ENCODE data around the gene MCAT.

Gene MCAT

GRCh38 chr22:43092085-43092484 lies 51.1 kb downstream of the MCAT start:
- intact Hi-C loops (cut with micrococcal nuclease) = no loop called here
- Mint-ChIP-seq H3K9me3 (peaks cover 20% of the 10 kb centered on the region), H3K4me1 (ENCODE audit: low read depth) (peaks cover 31% of the 10 kb centered on the region), H3K4me3 (no peak overlapping the region), H3K27ac (peak overlapping the region; percentile 62), H3K36me3 (ENCODE audit: low read depth) (no peaks in the 10 kb centered on the region), H3K27me3 (no peaks in the 10 kb centered on the region)

DNA sequence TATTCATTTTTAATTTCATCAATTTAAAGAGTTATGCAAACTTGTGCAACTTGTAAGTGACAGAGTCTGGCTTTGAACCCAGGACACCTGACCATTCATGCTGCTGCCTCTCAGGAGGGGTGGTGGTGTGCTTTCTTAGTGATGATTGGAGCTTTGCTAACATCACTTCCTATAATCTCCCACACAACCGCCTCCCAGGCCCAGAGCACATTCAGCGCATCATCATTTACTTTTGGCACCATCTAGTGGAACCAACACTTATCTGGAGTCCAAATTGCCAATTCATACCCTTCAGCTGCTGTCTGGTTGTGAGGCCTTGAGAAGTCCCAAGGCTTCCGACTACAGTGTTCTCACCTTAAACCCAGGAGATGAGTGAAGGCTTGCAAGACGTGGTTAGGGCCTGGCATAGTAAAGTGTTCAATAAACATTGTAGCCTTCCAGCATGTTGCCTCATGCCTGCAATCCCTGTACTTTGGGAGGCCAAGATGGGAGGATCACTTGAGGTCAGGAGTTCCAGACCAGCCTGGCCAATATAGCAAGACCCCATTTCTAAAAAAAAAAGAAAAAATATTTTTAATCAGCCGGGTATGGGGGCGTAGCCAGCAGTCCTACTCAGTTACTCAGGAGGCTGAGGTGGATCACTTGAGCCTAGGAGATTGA lies 52.9 kb downstream of the MCAT start:
- Mint-ChIP-seq H3K9me3 (peaks cover 2% of the 10 kb centered on the region), H3K4me3 (no peak overlapping the region), H3K27ac (peak overlapping the region; percentile 89), H3K36me3 (ENCODE audit: low read depth) (peaks cover 5% of the 10 kb centered on the region), H3K27me3 (no peaks in the 10 kb centered on the region), H3K4me1 (ENCODE audit: low read depth) (peaks cover 38% of the 10 kb centered on the region)
- intact Hi-C loops (cut with micrococcal nuclease) = no loop called here

GRCh38 chr22:43088984-43089717 lies 54.0 kb downstream of the MCAT start, which contains the start of gene TTLL1:
Gene TTLL1 (minus strand): TSS chr22:43089391. CDS start chr22:43075586, 13,805 bp downstream.
- H3K4me3 Mint-ChIP-seq = peak within 1 kb of the TSS; percentile 80
- H3K9me3 Mint-ChIP-seq = no peaks in the 10 kb centered on the region
- peaks cover 5% of the 10 kb centered on the region for H3K36me3 Mint-ChIP-seq (ENCODE audit: low read depth)
- intact Hi-C loops (cut with micrococcal nuclease) = loop anchor here (10.0 kb wide), 1 partner anchor 94 kb away; no protein-coding TSS in a partner anchor
- H3K27me3 Mint-ChIP-seq = no peaks in the 10 kb centered on the region
- H3K27ac Mint-ChIP-seq = peak within 1 kb of the TSS; percentile 89
- peaks cover 34% of the 10 kb centered on the region for H3K4me1 Mint-ChIP-seq (ENCODE audit: low read depth)

- Mint-ChIP-seq H3K36me3 (ENCODE audit: low read depth) (peaks cover 5% of the 10 kb centered on the region), H3K27me3 (no peaks in the 10 kb centered on the region), H3K27ac (peak overlapping the region; percentile 89), H3K4me3 (peak overlapping the region; percentile 80), H3K9me3 (no peaks in the 10 kb centered on the region), H3K4me1 (ENCODE audit: low read depth) (peaks cover 29% of the 10 kb centered on the region)
- intact Hi-C loops (cut with micrococcal nuclease) = loop anchor here (10.0 kb wide), 1 partner anchor 94 kb away; no protein-coding TSS in a partner anchor
These were observed 54.6 kb downstream of the MCAT start for GRCh38 chr22:43088627-43088983.

GRCh38 chr22:43085658-43086606 lies 57.3 kb downstream of the MCAT start:
- intact Hi-C loops (cut with micrococcal nuclease) = loop anchor here (10.0 kb wide), 1 partner anchor 91 kb away; no protein-coding TSS in a partner anchor
- Mint-ChIP-seq H3K27ac (peak overlapping the region; percentile 11), H3K36me3 (ENCODE audit: low read depth) (peaks cover 5% of the 10 kb centered on the region), H3K4me1 (ENCODE audit: low read depth) (peaks cover 21% of the 10 kb centered on the region), H3K9me3 (no peaks in the 10 kb centered on the region), H3K27me3 (no peaks in the 10 kb centered on the region), H3K4me3 (no peak overlapping the region)
